SK-N-SH treated with all-trans-retinoic acid at 6 μM for 48 hours (cell line): ENCODE measurements around the gene PDE1A.

Source experiments
- ATAC-seq: fragments of 200-7000 bp; cut with Tn5 transposase; 3 replicates; pipeline ENCODE4 v1.9.1; 2020; ENCODE audit warnings: mild to moderate bottlenecking, moderate library complexity
- ARNTL ChIP-seq: fragments of 450-650 bp; formaldehyde crosslinking; IDR thresholded peaks from 2 replicates; pipeline ENCODE4 v1.5.0; 2020; ENCODE audit warnings: low read depth, mild to moderate bottlenecking, moderate library complexity, borderline replicate concordance
- BACH2 ChIP-seq: fragments of 250-450 bp; sonication (Bioruptor Pico); IDR thresholded peaks from 2 replicates; pipeline ENCODE4 v1.9.0; 2021; ENCODE audit warnings: mild to moderate bottlenecking, borderline replicate concordance
- CREB5 ChIP-seq: fragments of 250-450 bp; sonication (Bioruptor Pico); IDR thresholded peaks from 2 replicates; pipeline ENCODE4 v1.5.1; 2020; ENCODE audit warnings: low read depth, mild to moderate bottlenecking, moderate library complexity
- CSDC2 ChIP-seq: fragments of 250-450 bp; sonication (Bioruptor Pico); IDR thresholded peaks from 2 replicates; pipeline ENCODE4 v1.5.0; 2020; ENCODE audit warnings: mild to moderate bottlenecking, moderate library complexity
- CSRNP3 ChIP-seq: fragments of 250-450 bp; sonication (Bioruptor Pico); IDR thresholded peaks from 2 replicates; pipeline ENCODE4 v1.5.1; 2021; ENCODE audit warnings: mild to moderate bottlenecking, moderate library complexity
- ESRRG ChIP-seq: fragments of 250-450 bp; sonication (Bioruptor Pico); IDR thresholded peaks from 2 replicates; pipeline ENCODE4 v1.6.1; 2021; ENCODE audit warnings: mild to moderate bottlenecking
- GLIS3 ChIP-seq: fragments of 250-450 bp; sonication (Bioruptor Pico); IDR thresholded peaks from 2 replicates; pipeline ENCODE4 v1.5.0; 2020; ENCODE audit warnings: mild to moderate bottlenecking, moderate library complexity
- ISL1 ChIP-seq: fragments of 250-450 bp; sonication (Bioruptor Pico); IDR thresholded peaks from 2 replicates; pipeline ENCODE4 v2.1.2; 2022; ENCODE audit warnings: mild to moderate bottlenecking, moderate library complexity
- POU6F1 ChIP-seq: fragments of 250-450 bp; sonication (Bioruptor Pico); IDR thresholded peaks from 2 replicates; pipeline ENCODE4 v1.8.0; 2021; ENCODE audit warnings: low read depth, mild to moderate bottlenecking, moderate library complexity, borderline replicate concordance
- PPARA ChIP-seq: fragments of 250-450 bp; sonication (Bioruptor Pico); IDR thresholded peaks from 2 replicates; pipeline ENCODE4 v1.5.0; 2020; ENCODE audit warnings: mild to moderate bottlenecking, borderline replicate concordance
- SNAI2 ChIP-seq: fragments of 250-450 bp; sonication (Bioruptor Pico); IDR thresholded peaks from 2 replicates; pipeline ENCODE4 v1.5.0; 2020; ENCODE audit warnings: mild to moderate bottlenecking, moderate library complexity
- TCF4 ChIP-seq: fragments of 250-450 bp; sonication (Bioruptor Pico); IDR thresholded peaks from 2 replicates; pipeline ENCODE4 v1.8.0; 2021; ENCODE audit warnings: mild to moderate bottlenecking, moderate library complexity, borderline replicate concordance
- TOX ChIP-seq: fragments of 250-450 bp; sonication (Bioruptor Pico); IDR thresholded peaks from 2 replicates; pipeline ENCODE4 v1.8.0; 2021; ENCODE audit warnings: mild to moderate bottlenecking, moderate library complexity, borderline replicate concordance
- ZC3H10 ChIP-seq: fragments of 250-450 bp; sonication (Bioruptor Pico); IDR thresholded peaks from 2 replicates; pipeline ENCODE4 v1.5.1; 2021; ENCODE audit warnings: mild to moderate bottlenecking, moderate library complexity
- ZFP3 ChIP-seq: fragments of 250-450 bp; sonication (Bioruptor Pico); IDR thresholded peaks from 2 replicates; pipeline ENCODE4 v1.5.0; 2020; ENCODE audit warnings: mild to moderate bottlenecking, moderate library complexity
- ZFP30 ChIP-seq: fragments of 450-650 bp; formaldehyde crosslinking; IDR thresholded peaks from 2 replicates; pipeline ENCODE4 v1.5.0; 2022; ENCODE audit warnings: mild to moderate bottlenecking, moderate library complexity
- ZNF565 ChIP-seq: fragments of 450-650 bp; formaldehyde crosslinking; conservative IDR thresholded peaks from 2 replicates; pipeline ENCODE4 v1.5.0; 2020; ENCODE audit warnings: low read depth, mild to moderate bottlenecking, moderate library complexity
- ZNF70 ChIP-seq: fragments of 450-650 bp; formaldehyde crosslinking; IDR thresholded peaks from 2 replicates; pipeline ENCODE4 v1.5.0; 2020; ENCODE audit warnings: mild to moderate bottlenecking, moderate library complexity
- TF ChIP-seq, protein P1 (sequence below): fragments of 250-450 bp; sonication (Bioruptor Pico); IDR thresholded peaks from 2 replicates; pipeline ENCODE4 v1.8.0; 2020; ENCODE audit warnings: mild to moderate bottlenecking, moderate library complexity, borderline replicate concordance
- TF ChIP-seq, protein P2 (sequence below): fragments of 250-450 bp; sonication (Bioruptor Pico); IDR thresholded peaks from 2 replicates; pipeline ENCODE4 v1.5.0; 2020; ENCODE audit warnings: mild to moderate bottlenecking, moderate library complexity

Gene PDE1A

GRCh38 chr2:182144041-182144775, 282.6 kb downstream of the PDE1A start:
- peak; percentile 30 for ATAC-seq
- TF ChIP-seq ZFP3 (CRISPR knock-in tag) (no peak), TOX (no peak), CSRNP3 (CRISPR knock-in tag) (0 out of 2 replicates have a peak, but pooled peaks have one; percentile 10), ISL1 (CRISPR knock-in tag) (peak; percentile 88)

- no peak for TF ChIP-seq GLIS3 (CRISPR knock-in tag)
- TF ChIP-seq ISL1 (CRISPR knock-in tag), result peak; percentile 71
- no peak for ATAC-seq
Observed at GRCh38 chr2:182142062-182142461, 284.8 kb downstream of the PDE1A start.

- ATAC-seq, result no peak
- TF ChIP-seq SNAI2 (CRISPR knock-in tag) (no peak), ZFP3 (CRISPR knock-in tag) (no peak), POU6F1 (CRISPR knock-in tag) (no peak), ARNTL (CRISPR knock-in tag) (no peak), TOX (no peak), CREB5 (CRISPR knock-in tag) (no peak), CSRNP3 (CRISPR knock-in tag) (no peak), ZFP30 (CRISPR knock-in tag) (no peak), ZNF565 (CRISPR knock-in tag) (no peak), BACH2 (CRISPR knock-in tag) (no peak), ESRRG (CRISPR knock-in tag) (no peak), TCF4 (no peak), ZNF70 (no peak), ZC3H10 (CRISPR knock-in tag) (no peak), PPARA (no peak), CSDC2 (CRISPR knock-in tag) (no peak), GLIS3 (CRISPR knock-in tag) (no peak)
- TF ChIP-seq, protein P1, sequence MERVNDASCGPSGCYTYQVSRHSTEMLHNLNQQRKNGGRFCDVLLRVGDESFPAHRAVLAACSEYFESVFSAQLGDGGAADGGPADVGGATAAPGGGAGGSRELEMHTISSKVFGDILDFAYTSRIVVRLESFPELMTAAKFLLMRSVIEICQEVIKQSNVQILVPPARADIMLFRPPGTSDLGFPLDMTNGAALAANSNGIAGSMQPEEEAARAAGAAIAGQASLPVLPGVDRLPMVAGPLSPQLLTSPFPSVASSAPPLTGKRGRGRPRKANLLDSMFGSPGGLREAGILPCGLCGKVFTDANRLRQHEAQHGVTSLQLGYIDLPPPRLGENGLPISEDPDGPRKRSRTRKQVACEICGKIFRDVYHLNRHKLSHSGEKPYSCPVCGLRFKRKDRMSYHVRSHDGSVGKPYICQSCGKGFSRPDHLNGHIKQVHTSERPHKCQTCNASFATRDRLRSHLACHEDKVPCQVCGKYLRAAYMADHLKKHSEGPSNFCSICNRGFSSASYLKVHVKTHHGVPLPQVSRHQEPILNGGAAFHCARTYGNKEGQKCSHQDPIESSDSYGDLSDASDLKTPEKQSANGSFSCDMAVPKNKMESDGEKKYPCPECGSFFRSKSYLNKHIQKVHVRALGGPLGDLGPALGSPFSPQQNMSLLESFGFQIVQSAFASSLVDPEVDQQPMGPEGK (CRISPR knock-in tag), result no peak
- TF ChIP-seq, protein P2, sequence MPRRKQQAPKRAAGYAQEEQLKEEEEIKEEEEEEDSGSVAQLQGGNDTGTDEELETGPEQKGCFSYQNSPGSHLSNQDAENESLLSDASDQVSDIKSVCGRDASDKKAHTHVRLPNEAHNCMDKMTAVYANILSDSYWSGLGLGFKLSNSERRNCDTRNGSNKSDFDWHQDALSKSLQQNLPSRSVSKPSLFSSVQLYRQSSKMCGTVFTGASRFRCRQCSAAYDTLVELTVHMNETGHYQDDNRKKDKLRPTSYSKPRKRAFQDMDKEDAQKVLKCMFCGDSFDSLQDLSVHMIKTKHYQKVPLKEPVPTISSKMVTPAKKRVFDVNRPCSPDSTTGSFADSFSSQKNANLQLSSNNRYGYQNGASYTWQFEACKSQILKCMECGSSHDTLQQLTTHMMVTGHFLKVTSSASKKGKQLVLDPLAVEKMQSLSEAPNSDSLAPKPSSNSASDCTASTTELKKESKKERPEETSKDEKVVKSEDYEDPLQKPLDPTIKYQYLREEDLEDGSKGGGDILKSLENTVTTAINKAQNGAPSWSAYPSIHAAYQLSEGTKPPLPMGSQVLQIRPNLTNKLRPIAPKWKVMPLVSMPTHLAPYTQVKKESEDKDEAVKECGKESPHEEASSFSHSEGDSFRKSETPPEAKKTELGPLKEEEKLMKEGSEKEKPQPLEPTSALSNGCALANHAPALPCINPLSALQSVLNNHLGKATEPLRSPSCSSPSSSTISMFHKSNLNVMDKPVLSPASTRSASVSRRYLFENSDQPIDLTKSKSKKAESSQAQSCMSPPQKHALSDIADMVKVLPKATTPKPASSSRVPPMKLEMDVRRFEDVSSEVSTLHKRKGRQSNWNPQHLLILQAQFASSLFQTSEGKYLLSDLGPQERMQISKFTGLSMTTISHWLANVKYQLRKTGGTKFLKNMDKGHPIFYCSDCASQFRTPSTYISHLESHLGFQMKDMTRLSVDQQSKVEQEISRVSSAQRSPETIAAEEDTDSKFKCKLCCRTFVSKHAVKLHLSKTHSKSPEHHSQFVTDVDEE, result no peak
Observed at GRCh38 chr2:182134201-182134600, 292.6 kb downstream of the PDE1A start.
